GM23338 (cell line): ENCODE data around the gene OSBPL10. TPM values are rescaled to one million over a fixed set of nuclear protein-coding genes. Genes with fewer than 3 reads are reported as not detected.

Source experiments
- ATAC-seq: fragments of 200-7000 bp; cut with Tn5 transposase; 3 replicates; pipeline ENCODE4 v1.9.1; 2020
- DNase-seq: peaks from one replicate; pipeline ENCODE4 v3.0.0-alpha.2; 2015; ENCODE audit warnings: low spot score
- H2AFZ ChIP-seq: fragments of 200-600 bp; sonication (generic); 2 replicates; pipeline ENCODE4 v1.8.0; 2016; ENCODE audit warnings: antibody characterized with exemption, mild to moderate bottlenecking, moderate library complexity
- H3F3A ChIP-seq: fragments of 200-600 bp; sonication (generic); replicated peaks from 2 replicates; pipeline ENCODE4 v1.8.0; 2017; ENCODE audit warnings: antibody characterized with exemption, mixed run types, low read depth
- H3K27ac ChIP-seq: fragments of 200-600 bp; sonication (generic); 2 replicates; pipeline ENCODE4 v1.6.1; 2016; ENCODE audit warnings: low read depth
- H3K27me3 ChIP-seq: fragments of 200-600 bp; sonication (generic); 2 replicates; pipeline ENCODE4 v1.8.0; 2016; ENCODE audit warnings: mild to moderate bottlenecking, mixed run types, moderate library complexity; ENCODE audit not compliant: insufficient read depth
- H3K36me3 ChIP-seq: fragments of 200-600 bp; sonication (generic); 2 replicates; pipeline ENCODE4 v1.8.0; 2016; ENCODE audit warnings: mild to moderate bottlenecking; ENCODE audit not compliant: insufficient read depth
- H3K4me1 ChIP-seq: fragments of 200-600 bp; sonication (generic); 2 replicates; pipeline ENCODE4 v1.8.0; 2016; ENCODE audit warnings: mild to moderate bottlenecking, moderate library complexity; ENCODE audit not compliant: insufficient read depth
- H3K4me2 ChIP-seq: fragments of 200-600 bp; sonication (generic); 2 replicates; pipeline ENCODE4 v1.7.1; 2017; ENCODE audit warnings: mixed run types
- H3K4me3 ChIP-seq: fragments of 200-600 bp; sonication (generic); 2 replicates; pipeline ENCODE4 v1.6.1; 2016; ENCODE audit warnings: mixed run types
- H3K79me2 ChIP-seq: fragments of 200-600 bp; sonication (generic); replicated peaks from 2 replicates; pipeline ENCODE4 v1.8.0; 2017; ENCODE audit warnings: mild to moderate bottlenecking; ENCODE audit not compliant: insufficient read depth
- H3K9me2 ChIP-seq: fragments of 200-600 bp; sonication (generic); 2 replicates; pipeline ENCODE4 v1.8.0; 2017; ENCODE audit not compliant: insufficient read depth
- H4K20me1 ChIP-seq: fragments of 200-600 bp; sonication (generic); replicated peaks from 2 replicates; pipeline ENCODE4 v1.8.0; 2017; ENCODE audit warnings: mild to moderate bottlenecking; ENCODE audit not compliant: insufficient read depth
- H3K27ac Mint-ChIP-seq: 2 replicates; pipeline ENCODE4 v1.8.0; 2020; ENCODE audit warnings: inconsistent platforms, mild to moderate bottlenecking, moderate library complexity, mixed read lengths
- H3K27me3 Mint-ChIP-seq: 3 replicates; pipeline ENCODE4 v1.8.0; 2022; ENCODE audit warnings: low read depth, mild to moderate bottlenecking, moderate library complexity, mixed read lengths, inconsistent platforms; ENCODE audit not compliant: insufficient read depth, poor library complexity
- H3K36me3 Mint-ChIP-seq: 3 replicates; pipeline ENCODE4 v1.8.0; 2021; ENCODE audit warnings: low read depth, mild to moderate bottlenecking, inconsistent platforms, moderate library complexity, mixed read lengths
- H3K4me1 Mint-ChIP-seq: 3 replicates; pipeline ENCODE4 v1.8.0; 2020; ENCODE audit warnings: mild to moderate bottlenecking, inconsistent platforms, mixed read lengths
- H3K4me3 Mint-ChIP-seq: 3 replicates; pipeline ENCODE4 v1.8.0; 2021; ENCODE audit warnings: moderate library complexity, mild to moderate bottlenecking, inconsistent platforms, mixed read lengths
- H3K9me3 Mint-ChIP-seq: 3 replicates; pipeline ENCODE4 v1.8.0; 2020; ENCODE audit warnings: moderate library complexity, mild to moderate bottlenecking, inconsistent platforms, mixed read lengths
- CREB1 ChIP-seq: fragments of 250-450 bp; sonication (Bioruptor Pico); IDR thresholded peaks from 2 replicates; pipeline ENCODE4 v1.5.0; 2020; ENCODE audit warnings: low read depth, mild to moderate bottlenecking, moderate library complexity
- ETS1 ChIP-seq: IDR thresholded peaks from 2 replicates; pipeline ENCODE4 v1.6.1; 2016; ENCODE audit warnings: antibody characterized with exemption
- JUNB ChIP-seq: IDR thresholded peaks from one replicate; pipeline ENCODE4 v1.6.1; 2016; ENCODE audit warnings: antibody characterized with exemption; ENCODE audit not compliant: unreplicated experiment
- NANOG ChIP-seq: IDR thresholded peaks from 2 replicates; pipeline ENCODE4 v1.6.1; 2016; ENCODE audit warnings: antibody characterized with exemption, borderline replicate concordance
- POLR2AphosphoS5 ChIP-seq: IDR thresholded peaks from 2 replicates; pipeline ENCODE4 v1.6.1; 2016; ENCODE audit warnings: antibody characterized with exemption, low read depth
- STAT1 ChIP-seq: IDR thresholded peaks from one replicate; pipeline ENCODE4 v1.6.1; 2016; ENCODE audit warnings: antibody characterized with exemption; ENCODE audit not compliant: unreplicated experiment
- ZNF114 ChIP-seq: fragments of 250-450 bp; sonication (Bioruptor Pico); IDR thresholded peaks from 2 replicates; pipeline ENCODE4 v1.5.0; 2020; ENCODE audit warnings: mild to moderate bottlenecking, moderate library complexity
- ZNF331 ChIP-seq: fragments of 250-450 bp; sonication (Bioruptor Pico); IDR thresholded peaks from 2 replicates; pipeline ENCODE4 v1.5.0; 2020; ENCODE audit warnings: low read depth, mild to moderate bottlenecking, moderate library complexity
- ZNF462 ChIP-seq: fragments of 250-450 bp; sonication (Bioruptor Pico); IDR thresholded peaks from 2 replicates; pipeline ENCODE4 v1.5.0; 2020; ENCODE audit warnings: mild to moderate bottlenecking, moderate library complexity
- polyA plus RNA-seq: library from polyadenylated mRNA; unstranded; fragments of >200 nt; fragmentation: Nextera tagmentation; extraction: Ambion mirVana; gene quantifications from 2 replicates; pipeline ENCODE4 v1.2.1, GENCODE V29; 2016
- total RNA-seq: library from RNA; depleted of rRNA; stranded (reverse); fragments of >200 nt; shearing (Covaris generic); gene quantifications from 2 replicates; pipeline ENCODE4 v1.2.3, GENCODE V29; 2014
- TF ChIP-seq, protein P1 (sequence below): IDR thresholded peaks from one replicate; pipeline ENCODE4 v1.6.1; 2018; ENCODE audit warnings: antibody characterized with exemption; ENCODE audit not compliant: unreplicated experiment

The OSBPL10 gene
- total and polyA plus RNA-seq, 2 experiments from 2014 or later: 23.8 to 149 TPM

GRCh38 chr3:31841515-31841914 is 139.5 kb downstream of the OSBPL10 start (continued):
- TF ChIP-seq ETS1: no peak
- no peak for TF ChIP-seq STAT1
- no peak for TF ChIP-seq POLR2AphosphoS5
- no peak for TF ChIP-seq ZNF114
- TF ChIP-seq, protein P1, sequence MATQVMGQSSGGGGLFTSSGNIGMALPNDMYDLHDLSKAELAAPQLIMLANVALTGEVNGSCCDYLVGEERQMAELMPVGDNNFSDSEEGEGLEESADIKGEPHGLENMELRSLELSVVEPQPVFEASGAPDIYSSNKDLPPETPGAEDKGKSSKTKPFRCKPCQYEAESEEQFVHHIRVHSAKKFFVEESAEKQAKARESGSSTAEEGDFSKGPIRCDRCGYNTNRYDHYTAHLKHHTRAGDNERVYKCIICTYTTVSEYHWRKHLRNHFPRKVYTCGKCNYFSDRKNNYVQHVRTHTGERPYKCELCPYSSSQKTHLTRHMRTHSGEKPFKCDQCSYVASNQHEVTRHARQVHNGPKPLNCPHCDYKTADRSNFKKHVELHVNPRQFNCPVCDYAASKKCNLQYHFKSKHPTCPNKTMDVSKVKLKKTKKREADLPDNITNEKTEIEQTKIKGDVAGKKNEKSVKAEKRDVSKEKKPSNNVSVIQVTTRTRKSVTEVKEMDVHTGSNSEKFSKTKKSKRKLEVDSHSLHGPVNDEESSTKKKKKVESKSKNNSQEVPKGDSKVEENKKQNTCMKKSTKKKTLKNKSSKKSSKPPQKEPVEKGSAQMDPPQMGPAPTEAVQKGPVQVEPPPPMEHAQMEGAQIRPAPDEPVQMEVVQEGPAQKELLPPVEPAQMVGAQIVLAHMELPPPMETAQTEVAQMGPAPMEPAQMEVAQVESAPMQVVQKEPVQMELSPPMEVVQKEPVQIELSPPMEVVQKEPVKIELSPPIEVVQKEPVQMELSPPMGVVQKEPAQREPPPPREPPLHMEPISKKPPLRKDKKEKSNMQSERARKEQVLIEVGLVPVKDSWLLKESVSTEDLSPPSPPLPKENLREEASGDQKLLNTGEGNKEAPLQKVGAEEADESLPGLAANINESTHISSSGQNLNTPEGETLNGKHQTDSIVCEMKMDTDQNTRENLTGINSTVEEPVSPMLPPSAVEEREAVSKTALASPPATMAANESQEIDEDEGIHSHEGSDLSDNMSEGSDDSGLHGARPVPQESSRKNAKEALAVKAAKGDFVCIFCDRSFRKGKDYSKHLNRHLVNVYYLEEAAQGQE: no peak

- peaks cover 22% of the 10 kb centered on the region; the same call in 1 of the 2 replicates for H4K20me1 ChIP-seq
- peaks cover 47% of the 10 kb centered on the region for H3K4me1 ChIP-seq
- no peak for DNase-seq
- ATAC-seq: no peak
- H3K27me3 ChIP-seq: no peaks in the 10 kb centered on the region
- Mint-ChIP-seq H3K27me3 (no peaks in the 10 kb centered on the region), H3K9me3 (peaks cover 2% of the 10 kb centered on the region; the same call in 1 of the 3 replicates), H3K27ac (no peak overlapping the region), H3K4me1 (peaks cover 48% of the 10 kb centered on the region), H3K4me3 (no peak overlapping the region), H3K36me3 (peaks cover 12% of the 10 kb centered on the region; the same call in 2 of the 3 replicates)
- H3K4me2 ChIP-seq: no peak overlapping the region
- H3K9me2 ChIP-seq: no peaks in the 10 kb centered on the region
- H3F3A ChIP-seq: no peaks in the 10 kb centered on the region
- no peak overlapping the region for H2AFZ ChIP-seq
- H3K36me3 ChIP-seq: no peaks in the 10 kb centered on the region
- H3K27ac ChIP-seq: no peak overlapping the region
- H3K4me3 ChIP-seq: no peak overlapping the region
- peaks cover 94% of the 10 kb centered on the region for H3K79me2 ChIP-seq
- TF ChIP-seq, protein P1: no peak
- no peak for TF ChIP-seq STAT1
- TF ChIP-seq NANOG: no peak
- TF ChIP-seq ZNF331: no peak
- no peak for TF ChIP-seq ZNF114
- TF ChIP-seq ZNF462: no peak
- no peak for TF ChIP-seq CREB1 (CRISPR knock-in tag)
- no peak for TF ChIP-seq JUNB
Measured at GRCh38 chr3:31840252-31840651, 140.8 kb downstream of the OSBPL10 start.
